Measurements from ENCODE around the gene SLC30A3.

SLC30A3 gene

GRCh38 chr2:27217173-27218121 lies 45.4 kb downstream of the SLC30A3 start, which contains the start of gene CAD:
TSS of gene CAD (plus strand) at chr2:27217369. CDS start at chr2:27217552, 183 bp downstream.
- H3K4me3 ChIP-seq (ENCODE audit: low read depth, low read length), result peak within 1 kb of the TSS; percentile 63
- no peak for TF ChIP-seq CTCF (IDR thresholded peaks at IDR 0.05; ENCODE audit: low read depth, low read length, missing control alignments)
- peak; percentile 42 for DNase-seq (ENCODE audit: low read depth)
- in situ Hi-C loops (cut with HindIII; ENCODE audit: low sequenced_read_pairs), result no loop called here

DNA sequence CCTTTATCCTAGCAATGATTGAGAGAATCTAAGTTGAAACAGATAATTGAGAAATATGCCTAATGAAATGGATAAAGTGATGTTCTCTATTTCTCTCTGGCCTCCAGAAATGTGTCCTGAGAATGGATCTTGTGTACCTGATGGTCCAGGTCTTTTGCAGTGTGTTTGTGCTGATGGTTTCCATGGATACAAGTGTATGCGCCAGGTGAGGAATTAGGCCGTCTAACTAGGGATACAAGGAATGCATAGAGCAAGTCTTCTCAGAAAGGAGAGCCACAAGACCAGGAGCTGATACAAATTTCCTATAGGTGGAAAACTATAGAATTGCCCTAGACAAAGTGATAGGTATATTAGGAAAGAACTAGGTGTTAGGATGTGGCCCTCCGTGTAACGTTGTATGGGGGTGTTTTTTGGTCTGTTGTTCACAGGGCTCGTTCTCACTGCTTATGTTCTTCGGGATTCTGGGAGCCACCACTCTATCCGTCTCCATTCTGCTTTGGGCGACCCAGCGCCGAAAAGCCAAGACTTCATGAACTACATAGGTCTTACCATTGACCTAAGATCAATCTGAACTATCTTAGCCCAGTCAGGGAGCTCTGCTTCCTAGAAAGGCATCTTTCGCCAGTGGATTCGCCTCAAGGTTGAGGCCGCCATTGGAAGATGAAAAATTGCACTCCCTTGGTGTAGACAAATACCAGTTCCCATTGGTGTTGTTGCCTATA lies 46.3 kb downstream of the SLC30A3 start:
- no peak for TF ChIP-seq CTCF (IDR thresholded peaks at IDR 0.05; ENCODE audit: low read depth, low read length, missing control alignments)
- no peak for DNase-seq (ENCODE audit: low read depth)
- in situ Hi-C loops (cut with HindIII; ENCODE audit: low sequenced_read_pairs), result no loop called here
- peak overlapping the region; percentile 63 for H3K4me3 ChIP-seq (ENCODE audit: low read depth, low read length)

GRCh38 chr2:27214941-27215340 lies 47.9 kb downstream of the SLC30A3 start:
- in situ Hi-C loops (cut with HindIII; ENCODE audit: low sequenced_read_pairs), result no loop called here
- no peak overlapping the region for H3K4me3 ChIP-seq (ENCODE audit: low read depth, low read length)
- DNase-seq (ENCODE audit: low read depth), result no peak
- no peak for TF ChIP-seq CTCF (IDR thresholded peaks at IDR 0.05; ENCODE audit: low read depth, low read length, missing control alignments)

- in situ Hi-C loops (cut with HindIII; ENCODE audit: low sequenced_read_pairs), result no loop called here
- H3K4me3 ChIP-seq (ENCODE audit: low read depth, low read length), result peak overlapping the region; percentile 76
- peak; percentile 39 for DNase-seq (ENCODE audit: low read depth)
- TF ChIP-seq CTCF (IDR thresholded peaks at IDR 0.05; ENCODE audit: low read depth, low read length, missing control alignments), result no peak
Measured at GRCh38 chr2:27212626-27213471, 50.0 kb downstream of the SLC30A3 start.

DNA sequence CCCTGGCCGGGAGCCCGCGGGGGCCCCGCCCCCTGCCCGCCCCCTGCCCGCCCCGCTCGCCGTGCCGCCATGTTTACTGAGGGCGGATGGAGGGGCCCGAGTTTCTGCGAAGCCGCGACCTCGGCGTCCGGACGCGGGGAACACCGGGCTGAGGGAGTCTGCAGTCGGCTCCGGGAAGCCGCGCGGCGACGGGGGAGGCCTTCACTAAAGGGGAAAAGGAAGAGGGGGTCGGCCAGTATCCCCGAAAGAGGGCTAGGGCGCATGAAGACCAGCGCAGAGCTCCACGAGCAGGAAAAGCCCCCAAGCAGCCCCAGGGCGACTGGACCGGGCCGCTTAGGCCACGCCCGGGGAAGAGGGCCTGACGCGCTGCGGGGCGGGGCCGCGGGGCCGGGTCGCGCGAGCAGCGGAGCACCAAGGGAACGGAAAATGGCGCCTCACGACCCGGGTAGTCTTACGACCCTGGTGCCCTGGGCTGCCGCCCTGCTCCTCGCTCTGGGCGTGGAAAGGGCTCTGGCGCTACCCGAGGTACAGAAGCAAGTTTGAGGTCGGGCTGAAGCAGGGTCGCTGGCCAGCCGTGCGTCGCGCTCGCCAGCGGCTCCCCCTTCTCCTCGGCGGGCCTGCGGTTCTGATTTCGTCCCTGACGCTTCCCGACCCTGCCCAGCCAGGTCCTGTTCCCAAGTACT lies 50.8 kb downstream of the SLC30A3 start, which contains the start of the genes ATRAID and SLC5A6:
Gene ATRAID (plus strand): TSS at position 99 of the 683 bp plus-strand sequence. CDS start 328 bp downstream, at position 427.
Gene SLC5A6 (minus strand): TSS at position 326 of the 683 bp plus-strand sequence. CDS start 4,618 bp downstream, outside the sequence.
- in situ Hi-C loops (cut with HindIII; ENCODE audit: low sequenced_read_pairs), result no loop called here
- peak; percentile 54 for DNase-seq (ENCODE audit: low read depth)
- H3K4me3 ChIP-seq (ENCODE audit: low read depth, low read length), result peak within 1 kb of the TSS; percentile 76
- no peak for TF ChIP-seq CTCF (IDR thresholded peaks at IDR 0.05; ENCODE audit: low read depth, low read length, missing control alignments)
